GM18517 (cell line): ENCODE data around the gene TAF3.
"Not testable (repeated sequence)": the region's sequence is repeated elsewhere in the genome, so short reads cannot be mapped to it uniquely, and the experiment has no call there.

ENCODE experiments used
- ATAC-seq: cut with Tn5 transposase; IDR thresholded peaks from one replicate; pipeline ENCODE4 v1.9.1; 2021; ENCODE audit warnings: mild to moderate bottlenecking, moderate library complexity; ENCODE audit not compliant: unreplicated experiment

The TAF3 gene, protein sequence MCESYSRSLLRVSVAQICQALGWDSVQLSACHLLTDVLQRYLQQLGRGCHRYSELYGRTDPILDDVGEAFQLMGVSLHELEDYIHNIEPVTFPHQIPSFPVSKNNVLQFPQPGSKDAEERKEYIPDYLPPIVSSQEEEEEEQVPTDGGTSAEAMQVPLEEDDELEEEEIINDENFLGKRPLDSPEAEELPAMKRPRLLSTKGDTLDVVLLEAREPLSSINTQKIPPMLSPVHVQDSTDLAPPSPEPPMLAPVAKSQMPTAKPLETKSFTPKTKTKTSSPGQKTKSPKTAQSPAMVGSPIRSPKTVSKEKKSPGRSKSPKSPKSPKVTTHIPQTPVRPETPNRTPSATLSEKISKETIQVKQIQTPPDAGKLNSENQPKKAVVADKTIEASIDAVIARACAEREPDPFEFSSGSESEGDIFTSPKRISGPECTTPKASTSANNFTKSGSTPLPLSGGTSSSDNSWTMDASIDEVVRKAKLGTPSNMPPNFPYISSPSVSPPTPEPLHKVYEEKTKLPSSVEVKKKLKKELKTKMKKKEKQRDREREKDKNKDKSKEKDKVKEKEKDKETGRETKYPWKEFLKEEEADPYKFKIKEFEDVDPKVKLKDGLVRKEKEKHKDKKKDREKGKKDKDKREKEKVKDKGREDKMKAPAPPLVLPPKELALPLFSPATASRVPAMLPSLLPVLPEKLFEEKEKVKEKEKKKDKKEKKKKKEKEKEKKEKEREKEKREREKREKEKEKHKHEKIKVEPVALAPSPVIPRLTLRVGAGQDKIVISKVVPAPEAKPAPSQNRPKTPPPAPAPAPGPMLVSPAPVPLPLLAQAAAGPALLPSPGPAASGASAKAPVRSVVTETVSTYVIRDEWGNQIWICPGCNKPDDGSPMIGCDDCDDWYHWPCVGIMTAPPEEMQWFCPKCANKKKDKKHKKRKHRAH

DNA sequence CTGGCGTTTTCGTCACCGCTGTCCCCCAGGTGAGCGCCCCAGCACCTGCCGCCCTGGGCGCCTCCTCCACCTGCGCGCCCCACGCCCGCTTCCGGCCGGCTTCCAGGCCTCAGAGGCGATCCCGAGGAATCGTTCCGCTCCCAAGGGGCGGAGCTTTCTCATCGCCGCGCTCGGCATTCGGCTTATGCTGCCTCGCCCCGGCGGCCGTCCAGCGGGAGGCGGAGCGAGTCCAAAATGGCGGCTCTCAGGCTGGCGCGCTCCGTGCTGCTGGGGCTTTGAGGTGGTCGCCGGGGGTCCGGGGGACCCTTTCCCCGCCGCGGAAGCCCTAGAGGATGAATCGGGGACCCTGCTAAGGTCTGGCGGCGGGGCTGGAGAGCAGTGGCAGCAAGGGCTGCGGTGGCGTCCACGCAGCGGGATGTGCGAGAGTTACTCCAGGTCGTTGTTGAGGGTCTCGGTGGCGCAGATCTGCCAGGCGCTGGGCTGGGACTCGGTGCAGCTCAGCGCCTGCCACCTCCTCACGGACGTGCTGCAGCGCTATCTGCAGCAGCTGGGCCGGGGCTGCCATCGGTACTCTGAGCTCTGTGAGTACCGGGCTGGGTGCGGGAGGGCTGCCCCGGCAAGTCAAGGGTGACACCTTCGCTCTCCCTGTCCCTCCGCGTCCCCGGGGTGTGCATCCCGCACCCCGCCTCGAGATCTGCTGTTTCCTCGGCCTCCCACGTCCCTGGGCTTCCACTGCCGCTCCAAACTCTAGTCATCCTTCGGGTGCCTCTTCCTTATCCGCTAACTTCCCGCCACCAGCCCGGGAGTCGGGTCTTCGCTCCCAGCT is at the start of gene TAF3:
Gene TAF3, plus strand, starts transcription at position 211 of the 826 bp plus-strand sequence. Its CDS starts 205 bp downstream, at position 416.
- peak; percentile 87 for ATAC-seq

- no peak for ATAC-seq
Observed at GRCh38 chr10:7773845-7774801, 44.2 kb upstream of the TAF3 start.

GRCh38 chr10:7776777-7777176 is 41.5 kb upstream of the TAF3 start:
- no peak for ATAC-seq

- ATAC-seq = not testable (repeated sequence)
Observed at GRCh38 chr10:7782194-7782593, 36.1 kb upstream of the TAF3 start.

DNA sequence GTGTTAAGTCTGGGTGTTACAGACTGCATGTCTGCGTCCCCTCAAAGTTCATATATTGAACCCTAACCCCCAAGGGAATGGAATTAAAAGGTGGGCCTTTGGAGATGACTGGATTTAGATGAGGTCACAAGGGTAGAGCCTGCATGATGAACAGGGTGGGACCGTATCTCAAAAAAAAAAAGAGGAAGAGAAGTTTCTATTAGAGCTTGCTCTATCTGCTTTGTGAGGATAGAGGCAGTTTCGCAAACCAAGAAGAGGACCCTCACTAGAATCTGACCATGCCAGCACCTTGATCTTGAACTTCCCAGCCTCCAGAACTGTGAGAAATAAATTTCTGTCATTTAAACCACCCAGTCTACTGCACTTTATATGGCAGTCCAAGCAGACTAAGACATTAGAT is 31.9 kb upstream of the TAF3 start:
- ATAC-seq = no peak

DNA sequence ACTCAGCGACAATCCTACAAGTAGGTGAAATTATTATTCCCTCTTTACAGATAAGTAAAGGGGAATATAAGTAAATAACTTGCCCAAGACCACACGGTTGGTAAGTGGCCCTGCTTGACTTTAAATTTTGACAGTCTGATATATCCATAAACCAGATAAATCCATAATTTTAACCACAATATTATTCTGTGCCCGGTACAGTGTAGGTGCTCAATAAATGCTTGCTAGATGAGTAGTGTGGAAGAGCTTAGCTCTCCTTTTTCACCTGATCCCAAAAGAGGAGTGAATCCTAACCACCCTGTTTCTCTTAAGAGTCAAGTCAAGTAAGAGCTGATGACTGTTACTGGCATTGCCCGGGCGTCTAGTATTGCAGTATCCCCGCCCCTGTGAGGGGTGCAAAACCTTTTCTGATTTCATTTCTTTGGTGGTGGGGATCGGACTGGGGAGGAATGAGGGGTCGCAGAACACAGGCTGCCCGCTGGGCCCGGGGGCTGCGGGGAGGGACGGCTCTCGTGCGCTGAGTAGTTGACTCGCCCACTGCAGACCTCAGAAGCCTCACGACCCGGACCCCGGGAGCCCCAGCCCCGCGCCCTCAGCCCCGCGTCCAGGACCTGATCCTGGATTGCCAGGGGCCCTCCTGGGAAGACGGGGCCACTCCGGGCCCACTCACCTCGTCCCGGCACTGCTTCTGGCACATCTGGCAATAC is 31.0 kb upstream of the TAF3 start:
- no peak for ATAC-seq

- ATAC-seq = peak; percentile 94
Observed at GRCh38 chr10:7787857-7788638, 30.3 kb upstream of the TAF3 start, which contains the start of the genes ATP5F1C and KIN. Gene ATP5F1C (plus strand): TSS chr10:7788177. CDS start chr10:7788208, 31 bp downstream. Gene KIN (minus strand): TSS chr10:7787993. CDS start chr10:7787933, 60 bp downstream.

DNA sequence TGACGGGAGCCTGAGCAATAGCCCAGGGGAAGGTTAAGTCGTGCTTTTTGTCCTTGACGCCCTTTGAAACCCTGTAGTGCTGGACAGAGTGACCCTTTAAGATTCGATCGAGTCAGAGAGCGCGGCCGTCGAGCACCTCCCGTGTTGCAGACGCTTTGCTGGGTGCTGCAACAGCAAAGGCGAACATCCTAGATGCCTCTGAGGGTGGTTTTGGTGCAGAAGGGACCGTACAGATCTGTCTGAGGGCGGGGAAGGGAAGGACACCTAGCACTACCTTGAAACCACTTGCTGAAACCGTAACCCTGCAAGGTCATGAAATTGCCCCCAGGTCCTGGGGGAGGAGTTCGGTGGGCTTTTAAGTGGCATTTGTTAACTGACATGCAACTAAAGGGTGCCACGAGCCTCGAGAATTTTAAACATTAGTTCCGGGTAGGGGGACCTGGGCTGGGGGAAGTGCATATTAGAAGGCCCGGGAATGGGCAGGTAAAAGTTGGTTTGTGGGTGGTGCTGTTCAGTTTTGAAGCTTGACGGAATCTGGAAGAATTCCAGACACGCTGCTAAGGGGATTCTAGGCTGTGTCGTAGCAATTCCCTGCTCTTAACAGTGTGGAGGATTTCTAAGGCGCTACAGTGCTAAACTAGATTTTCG is 29.5 kb upstream of the TAF3 start:
- ATAC-seq = peak; percentile 22

GRCh38 chr10:7789390-7789789 is 28.9 kb upstream of the TAF3 start:
- no peak for ATAC-seq

- ATAC-seq = no peak
Observed at GRCh38 chr10:7792541-7792940, 25.8 kb upstream of the TAF3 start.

- ATAC-seq = no peak
Observed at GRCh38 chr10:7794251-7795026, 23.9 kb upstream of the TAF3 start.

DNA sequence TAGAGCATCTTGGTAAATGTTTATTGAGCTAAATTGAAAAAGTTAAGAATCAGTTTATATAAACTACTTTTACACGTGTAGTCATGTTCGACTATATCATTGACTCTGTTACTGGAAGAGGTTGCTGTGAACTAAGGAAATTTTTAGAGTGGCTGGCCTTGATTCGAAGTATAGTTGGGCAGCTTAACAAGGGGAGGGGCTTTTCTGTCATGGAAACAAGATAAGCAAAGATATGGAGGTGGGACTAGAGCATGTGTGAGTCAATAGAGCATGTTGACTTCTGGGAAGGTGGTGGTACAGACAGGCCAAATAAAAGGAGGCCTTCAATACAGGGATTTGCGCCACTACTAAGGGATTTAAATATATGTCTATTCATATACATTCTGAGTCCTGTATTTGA is 22.7 kb upstream of the TAF3 start:
- ATAC-seq = no peak

- no peak for ATAC-seq
Observed at GRCh38 chr10:7797582-7797981, 20.7 kb upstream of the TAF3 start.

DNA sequence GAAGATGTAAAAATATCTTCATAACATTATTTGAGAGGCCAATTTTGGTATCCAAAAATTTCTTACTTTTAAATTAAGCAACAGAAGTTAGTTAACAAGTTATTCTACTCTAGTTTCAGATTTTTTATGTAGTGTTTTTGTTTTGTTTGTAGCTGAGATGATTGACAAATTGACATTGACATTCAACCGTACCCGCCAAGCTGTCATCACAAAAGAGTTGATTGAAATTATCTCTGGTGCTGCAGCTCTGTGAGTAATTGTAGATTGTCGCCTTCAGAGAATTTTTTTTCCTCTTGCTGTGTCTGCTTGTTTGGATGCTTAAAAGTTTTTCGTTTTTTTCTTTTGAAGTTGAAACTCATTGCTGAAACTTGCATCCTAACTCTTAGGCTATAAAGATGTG is 15.7 kb upstream of the TAF3 start:
- no peak for ATAC-seq

GRCh38 chr10:7804216-7804615 is 14.1 kb upstream of the TAF3 start:
- ATAC-seq = no peak

GRCh38 chr10:7804741-7805140 is 13.6 kb upstream of the TAF3 start:
- ATAC-seq = no peak

GRCh38 chr10:7808686-7809267 is 9.5 kb upstream of the TAF3 start:
- no peak for ATAC-seq
